Thoracic aorta (tissue), 2 donors: Measurements from ENCODE around the gene NADK2. TPM values are rescaled to one million over a fixed set of nuclear protein-coding genes. Genes with fewer than 3 reads are reported as not detected.
"Not testable (repeated sequence)": the region's sequence is repeated elsewhere in the genome, so short reads cannot be mapped to it uniquely, and the experiment has no call there.

Experiments used
- ATAC-seq: fragments of 150-250 bp; one replicate; pipeline ENCODE4 v1.8.0; 2017; ENCODE audit warnings: low read depth; ENCODE audit not compliant: insufficient number of reproducible peaks, low FRiP score
- DNase-seq: peaks from one replicate; pipeline ENCODE4 v3.0.0-alpha.2; 2020; ENCODE audit warnings: low spot score
- H3K27ac ChIP-seq, 2 donors: fragments of 200-600 bp; sonication (generic); 1 replicate in 1 of 2; 2 replicates in 1 of 2; pipeline ENCODE4 v1.5.1; 2016; ENCODE audit warnings: mild to moderate bottlenecking in 2 of 2, moderate library complexity in 2 of 2
- H3K27me3 ChIP-seq: fragments of 200-600 bp; sonication (generic); replicated peaks from 2 replicates; pipeline ENCODE4 v1.6.0; 2016; ENCODE audit warnings: mild to moderate bottlenecking; ENCODE audit not compliant: insufficient read depth
- H3K36me3 ChIP-seq: fragments of 200-600 bp; sonication (generic); one replicate; pipeline ENCODE4 v1.5.1; 2016
- H3K4me1 ChIP-seq, 2 donors: fragments of 200-600 bp; sonication (generic); 1 replicate in 1 of 2; 2 replicates in 1 of 2; pipeline versions ENCODE4 v1.5.1 to v1.6.0; 2016; ENCODE audit warnings: low read depth in 2 of 2, mild to moderate bottlenecking in 1 of 2; ENCODE audit not compliant: control insufficient read depth in 1 of 2
- H3K4me3 ChIP-seq: fragments of 200-600 bp; sonication (generic); 2 replicates; pipeline ENCODE4 v1.5.1; 2016; ENCODE audit warnings: mild to moderate bottlenecking
- H3K9me3 ChIP-seq: fragments of 200-600 bp; sonication (generic); 2 replicates; pipeline ENCODE4 v1.5.1; 2016
- CTCF ChIP-seq: fragments of 200-600 bp; sonication (generic); IDR thresholded peaks from one replicate; pipeline ENCODE4 v1.5.1; 2019; ENCODE audit warnings: antibody characterized with exemption
- total RNA-seq, 2 donors: library from RNA; depleted of rRNA; stranded (reverse); fragments of >200 nt; gene quantifications; one replicate each; pipeline versions ENCODE4 v1.1.0 to v1.2.3, GENCODE V29; 2016

NADK2 gene
- total RNA-seq, 2 donors from 2014 or later: 16.2 to 31.5 TPM

GRCh38 chr5:36206913-36207312 lies 34.8 kb downstream of the NADK2 start:
- TF ChIP-seq CTCF: no peak
- no peak for ATAC-seq
- peaks cover 11% of the 10 kb centered on the region for H3K36me3 ChIP-seq

GRCh38 chr5:36205329-36205728 lies 36.4 kb downstream of the NADK2 start:
- peaks cover 17% of the 10 kb centered on the region for H3K36me3 ChIP-seq
- H3K9me3 ChIP-seq: no peaks in the 10 kb centered on the region
- H3K4me1 ChIP-seq: peaks cover 0 to 5% of the 10 kb centered on the region in 2 donors
- ATAC-seq (no peak), DNase-seq (no peak)
- H3K4me3 ChIP-seq: no peak overlapping the region
- no peak for TF ChIP-seq CTCF
- no peaks in the 10 kb centered on the region for H3K27me3 ChIP-seq
- H3K27ac ChIP-seq: no peak overlapping the region

More at GRCh38 chr5:36206913-36207312, 34.8 kb downstream of the NADK2 start:
- no peak overlapping the region for H3K4me3 ChIP-seq
- H3K9me3 ChIP-seq: no peaks in the 10 kb centered on the region
- peaks cover 0 to 5% of the 10 kb centered on the region in 2 donors for H3K4me1 ChIP-seq
- H3K27me3 ChIP-seq: no peaks in the 10 kb centered on the region
- no peak overlapping the region for H3K27ac ChIP-seq
- DNase-seq: no peak

- peaks cover 24% of the 10 kb centered on the region for H3K36me3 ChIP-seq
- no peak for ATAC-seq
Observed at GRCh38 chr5:36202521-36202961, 39.2 kb downstream of the NADK2 start.

GRCh38 chr5:36200513-36200912 lies 41.2 kb downstream of the NADK2 start:
- H3K36me3 ChIP-seq: peaks cover 29% of the 10 kb centered on the region

More at GRCh38 chr5:36202521-36202961, 39.2 kb downstream of the NADK2 start:
- H3K27ac ChIP-seq: no peak overlapping the region
- no peak for DNase-seq
- no peak overlapping the region for H3K4me3 ChIP-seq
- H3K4me1 ChIP-seq: peaks cover 0 to 5% of the 10 kb centered on the region in 2 donors
- H3K27me3 ChIP-seq: no peaks in the 10 kb centered on the region
- no peaks in the 10 kb centered on the region for H3K9me3 ChIP-seq
- TF ChIP-seq CTCF: no peak

GRCh38 chr5:36199620-36200019 lies 42.1 kb downstream of the NADK2 start:
- TF ChIP-seq CTCF: no peak
- H3K4me1 ChIP-seq: peaks cover 0 to 5% of the 10 kb centered on the region in 2 donors
- no peak overlapping the region for H3K4me3 ChIP-seq
- ATAC-seq (no peak), DNase-seq (no peak)
- H3K27me3 ChIP-seq: no peaks in the 10 kb centered on the region
- H3K36me3 ChIP-seq: peaks cover 29% of the 10 kb centered on the region
- H3K27ac ChIP-seq: no peak overlapping the region
- no peaks in the 10 kb centered on the region for H3K9me3 ChIP-seq

More at GRCh38 chr5:36200513-36200912, 41.2 kb downstream of the NADK2 start:
- Histone ChIP-seq H3K9me3 (no peaks in the 10 kb centered on the region), H3K27me3 (no peaks in the 10 kb centered on the region), H3K27ac (no peak overlapping the region), H3K4me1 (peaks cover 0 to 5% of the 10 kb centered on the region in 2 donors), H3K4me3 (no peak overlapping the region)
- ATAC-seq (no peak), DNase-seq (no peak)
- TF ChIP-seq CTCF: no peak

GRCh38 chr5:36198783-36199182 lies 42.9 kb downstream of the NADK2 start:
- H3K27ac ChIP-seq, H3K9me3 ChIP-seq, H3K4me1 ChIP-seq, H3K27me3 ChIP-seq, H3K4me3 ChIP-seq, DNase-seq, ATAC-seq: not testable (repeated sequence)
- peaks cover 31% of the 10 kb centered on the region for H3K36me3 ChIP-seq
